HEK293T (cell line): ENCODE measurements around the gene FANCI.

Experiments
- BHLHE40 ChIP-seq: fragments of 450-650 bp; IDR thresholded peaks from 2 replicates; pipeline ENCODE4 v1.6.1; 2016; ENCODE audit warnings: mild to moderate bottlenecking, moderate library complexity, borderline replicate concordance
- CTBP1 ChIP-seq: fragments of 450-650 bp; IDR thresholded peaks from 2 replicates; pipeline ENCODE4 v1.6.1; 2016; ENCODE audit warnings: borderline replicate concordance
- ELF4 ChIP-seq: fragments of 450-650 bp; IDR thresholded peaks from 2 replicates; pipeline ENCODE4 v1.6.1; 2017; ENCODE audit warnings: antibody characterized with exemption
- FOXA1 ChIP-seq: fragments of 450-650 bp; IDR thresholded peaks from 2 replicates; pipeline ENCODE4 v1.6.1; 2016; ENCODE audit warnings: mild to moderate bottlenecking
- FOXK2 ChIP-seq: fragments of 450-650 bp; IDR thresholded peaks from 2 replicates; pipeline ENCODE4 v1.6.1; 2016; ENCODE audit warnings: mild to moderate bottlenecking
- FOXM1 ChIP-seq: fragments of 450-650 bp; IDR thresholded peaks from 2 replicates; pipeline ENCODE4 v1.6.1; 2017; ENCODE audit warnings: mild to moderate bottlenecking, borderline replicate concordance
- HDGF ChIP-seq: fragments of 450-650 bp; IDR thresholded peaks from 2 replicates; pipeline ENCODE4 v1.6.1; 2017; ENCODE audit warnings: antibody characterized with exemption, borderline replicate concordance
- SP1 ChIP-seq: fragments of 450-650 bp; IDR thresholded peaks from 2 replicates; pipeline ENCODE4 v1.6.1; 2017
- ZNF384 ChIP-seq: fragments of 450-650 bp; IDR thresholded peaks from 2 replicates; pipeline ENCODE4 v1.6.1; 2016
- TF ChIP-seq, protein P1 (sequence below): fragments of 450-650 bp; IDR thresholded peaks from 2 replicates; pipeline ENCODE4 v1.6.1; 2016

DNA sequence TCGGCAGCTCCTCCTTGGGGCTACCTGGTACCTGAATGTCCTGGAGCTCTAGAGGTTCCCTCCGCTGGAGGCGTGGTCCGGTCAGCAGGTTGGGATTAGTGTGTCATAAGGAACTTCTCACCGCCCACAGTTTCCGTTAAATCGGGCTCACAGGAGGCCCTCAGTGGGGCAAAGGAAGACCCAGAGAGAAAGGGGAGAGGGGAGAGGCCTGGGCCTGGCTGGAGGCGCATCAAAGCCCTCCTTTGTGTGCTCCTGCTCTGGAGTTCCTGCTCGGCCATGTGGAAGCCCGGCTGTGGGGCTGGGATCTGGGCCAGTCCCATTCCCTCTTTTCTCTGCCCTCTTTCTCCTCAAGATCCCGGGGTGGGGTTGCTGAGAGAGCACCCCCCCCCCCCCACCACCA, 22.2 kb upstream of the FANCI start, which contains the start of gene RLBP1:
- no peak for TF ChIP-seq HDGF
- TF ChIP-seq SP1 = no peak
- no peak for TF ChIP-seq FOXK2
- no peak for TF ChIP-seq BHLHE40
- no peak for TF ChIP-seq ZNF384
- TF ChIP-seq CTBP1 = no peak
- no peak for TF ChIP-seq ELF4
- no peak for TF ChIP-seq FOXM1
- TF ChIP-seq, protein P1, sequence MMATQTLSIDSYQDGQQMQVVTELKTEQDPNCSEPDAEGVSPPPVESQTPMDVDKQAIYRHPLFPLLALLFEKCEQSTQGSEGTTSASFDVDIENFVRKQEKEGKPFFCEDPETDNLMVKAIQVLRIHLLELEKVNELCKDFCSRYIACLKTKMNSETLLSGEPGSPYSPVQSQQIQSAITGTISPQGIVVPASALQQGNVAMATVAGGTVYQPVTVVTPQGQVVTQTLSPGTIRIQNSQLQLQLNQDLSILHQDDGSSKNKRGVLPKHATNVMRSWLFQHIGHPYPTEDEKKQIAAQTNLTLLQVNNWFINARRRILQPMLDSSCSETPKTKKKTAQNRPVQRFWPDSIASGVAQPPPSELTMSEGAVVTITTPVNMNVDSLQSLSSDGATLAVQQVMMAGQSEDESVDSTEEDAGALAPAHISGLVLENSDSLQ = no peak
- TF ChIP-seq FOXA1 = no peak
